ENCODE results near the gene RASSF5. TPM values are rescaled to one million over a fixed set of nuclear protein-coding genes. Genes with fewer than 3 reads are reported as not detected.

Gene RASSF5
- total RNA-seq, 2 donors from 2014 or later: 9.9 to 17.5 TPM

DNA sequence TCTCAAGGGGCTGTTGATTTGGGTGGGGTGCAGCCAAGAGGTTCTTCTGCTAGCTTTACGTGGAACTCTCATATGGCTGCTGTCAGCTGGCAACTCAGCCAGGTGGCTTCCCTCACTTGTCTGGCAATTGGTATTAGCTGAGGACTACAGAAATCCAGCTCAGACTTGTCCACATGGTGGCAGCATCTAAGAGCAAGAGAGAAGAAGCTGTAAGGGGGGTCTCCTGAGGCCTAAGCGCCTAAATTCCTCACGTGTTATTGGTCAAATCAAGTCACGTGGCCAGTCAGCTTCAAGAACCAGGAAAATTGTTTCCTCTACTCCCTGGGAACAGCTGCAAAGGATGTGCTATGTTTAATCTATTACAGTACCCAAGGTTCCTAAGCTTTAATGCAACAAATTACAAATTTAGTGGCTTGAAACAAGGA is 123.8 kb downstream of the RASSF5 start:
- H3K27ac ChIP-seq: no peak overlapping the region
- H3K4me3 ChIP-seq: no peak overlapping the region
- peaks cover 0 to 10% of the 10 kb centered on the region in 2 donors for H3K4me1 ChIP-seq
- TF ChIP-seq, protein P1, sequence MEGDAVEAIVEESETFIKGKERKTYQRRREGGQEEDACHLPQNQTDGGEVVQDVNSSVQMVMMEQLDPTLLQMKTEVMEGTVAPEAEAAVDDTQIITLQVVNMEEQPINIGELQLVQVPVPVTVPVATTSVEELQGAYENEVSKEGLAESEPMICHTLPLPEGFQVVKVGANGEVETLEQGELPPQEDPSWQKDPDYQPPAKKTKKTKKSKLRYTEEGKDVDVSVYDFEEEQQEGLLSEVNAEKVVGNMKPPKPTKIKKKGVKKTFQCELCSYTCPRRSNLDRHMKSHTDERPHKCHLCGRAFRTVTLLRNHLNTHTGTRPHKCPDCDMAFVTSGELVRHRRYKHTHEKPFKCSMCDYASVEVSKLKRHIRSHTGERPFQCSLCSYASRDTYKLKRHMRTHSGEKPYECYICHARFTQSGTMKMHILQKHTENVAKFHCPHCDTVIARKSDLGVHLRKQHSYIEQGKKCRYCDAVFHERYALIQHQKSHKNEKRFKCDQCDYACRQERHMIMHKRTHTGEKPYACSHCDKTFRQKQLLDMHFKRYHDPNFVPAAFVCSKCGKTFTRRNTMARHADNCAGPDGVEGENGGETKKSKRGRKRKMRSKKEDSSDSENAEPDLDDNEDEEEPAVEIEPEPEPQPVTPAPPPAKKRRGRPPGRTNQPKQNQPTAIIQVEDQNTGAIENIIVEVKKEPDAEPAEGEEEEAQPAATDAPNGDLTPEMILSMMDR (IDR thresholded peaks at IDR 0.05): peak; percentile 42 to 76
- no peaks in the 10 kb centered on the region for H3K9me3 ChIP-seq
- H3K36me3 ChIP-seq: no peaks in the 10 kb centered on the region
- peak; percentile 83 for DNase-seq (ENCODE audit: low spot score)
- H3K27me3 ChIP-seq: no peaks in the 10 kb centered on the region

GRCh38 chr1:206633708-206634121 is 126.4 kb downstream of the RASSF5 start:
- peaks cover 0 to 26% of the 10 kb centered on the region in 2 donors for H3K4me1 ChIP-seq
- TF ChIP-seq, protein P1 (IDR thresholded peaks at IDR 0.05): no peak
- H3K9me3 ChIP-seq: no peaks in the 10 kb centered on the region
- H3K27me3 ChIP-seq: no peaks in the 10 kb centered on the region
- DNase-seq (ENCODE audit: low spot score): no peak
- peak overlapping the region; percentile 23 to 97 for H3K27ac ChIP-seq
- H3K4me3 ChIP-seq: no peak overlapping the region
- no peaks in the 10 kb centered on the region for H3K36me3 ChIP-seq

DNA sequence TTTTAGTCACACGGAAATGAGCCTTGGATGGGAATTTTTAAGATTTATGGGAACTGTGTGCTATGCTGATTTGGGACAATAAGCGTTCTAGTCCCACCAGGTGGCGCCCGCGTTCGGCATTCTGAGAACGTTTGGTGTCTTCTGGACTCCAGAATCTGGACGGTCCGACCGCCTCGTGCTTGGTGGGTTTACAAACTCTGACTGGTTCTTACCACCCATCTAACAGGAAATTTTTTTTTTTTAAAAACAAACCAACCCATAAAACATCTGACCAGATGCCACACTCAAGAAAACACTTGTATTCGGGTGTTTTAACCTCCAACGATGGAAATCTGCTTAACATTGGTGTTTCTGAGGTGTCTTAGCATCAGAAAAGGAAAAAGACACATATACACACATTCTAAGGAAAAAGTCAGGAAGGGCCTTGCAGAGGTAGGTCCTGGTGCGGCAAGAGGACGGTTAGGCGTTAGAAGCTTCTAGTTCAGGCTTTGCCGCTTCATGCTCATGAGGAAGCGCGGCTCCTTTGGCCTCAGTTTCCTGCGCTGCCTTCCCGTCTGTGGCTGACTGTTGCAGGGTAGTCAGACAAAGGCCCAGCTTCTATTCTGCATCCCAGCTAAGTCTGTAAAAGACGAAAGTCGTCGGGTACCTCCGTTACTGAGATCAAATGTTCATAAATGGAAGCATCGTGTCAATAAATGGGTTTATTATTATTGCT is 127.2 kb downstream of the RASSF5 start:
- H3K4me3 ChIP-seq: peak overlapping the region in 1 of 2 donors; percentile 90
- H3K4me1 ChIP-seq: peaks cover 0 to 26% of the 10 kb centered on the region in 2 donors
- no peaks in the 10 kb centered on the region for H3K27me3 ChIP-seq
- DNase-seq (ENCODE audit: low spot score): peak; percentile 97
- TF ChIP-seq, protein P1 (IDR thresholded peaks at IDR 0.05): peak; percentile 77 to 91
- H3K27ac ChIP-seq: peak overlapping the region; percentile 95 to 97
- H3K9me3 ChIP-seq: no peaks in the 10 kb centered on the region
- H3K36me3 ChIP-seq: no peaks in the 10 kb centered on the region

DNA sequence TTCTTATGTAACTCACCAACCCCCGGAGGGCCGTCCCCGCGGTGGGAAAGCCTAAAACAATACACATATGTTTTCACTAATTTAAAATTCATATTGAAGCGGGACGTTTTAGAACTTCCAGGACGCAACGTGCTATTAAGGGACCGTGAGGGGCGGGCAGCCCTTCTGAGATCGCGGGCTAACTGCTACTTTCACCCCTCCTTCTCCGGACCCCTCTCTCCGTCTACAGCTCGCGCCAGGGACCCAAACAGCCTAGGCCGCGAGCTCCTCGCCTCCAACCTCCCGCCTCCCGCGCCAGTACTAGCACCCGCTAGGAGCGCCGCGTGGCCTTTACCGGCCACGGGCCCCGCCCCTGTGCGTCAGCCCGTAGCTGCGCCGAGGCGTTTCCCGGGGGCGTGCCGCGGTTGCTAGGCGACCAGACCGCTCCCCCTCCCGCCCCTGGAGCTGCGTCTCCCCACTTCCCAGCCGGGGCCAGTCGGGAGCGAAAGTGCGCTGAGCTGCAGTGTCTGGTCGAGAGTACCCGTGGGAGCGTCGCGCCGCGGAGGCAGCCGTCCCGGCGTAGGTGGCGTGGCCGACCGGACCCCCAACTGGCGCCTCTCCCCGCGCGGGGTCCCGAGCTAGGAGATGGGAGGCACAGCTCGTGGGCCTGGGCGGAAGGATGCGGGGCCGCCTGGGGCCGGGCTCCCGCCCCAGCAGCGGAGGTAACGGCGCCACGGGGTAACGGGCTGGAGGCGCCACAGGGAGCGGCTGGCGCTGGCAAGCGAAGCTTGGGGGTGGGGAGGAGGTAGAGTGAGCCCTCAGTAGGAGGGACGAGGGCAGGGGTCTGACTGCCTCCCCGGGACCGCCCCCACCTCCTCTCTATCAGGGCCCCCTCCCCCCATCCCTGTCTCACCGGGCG is 128.0 kb downstream of the RASSF5 start, which contains the start of gene DYRK3:
Gene DYRK3 (plus strand): TSS at position 457 of the 898 bp plus-strand sequence. CDS start 168 bp downstream, at position 625.
- H3K4me1 ChIP-seq: peaks cover 0 to 26% of the 10 kb centered on the region in 2 donors
- H3K36me3 ChIP-seq: no peaks in the 10 kb centered on the region
- no peaks in the 10 kb centered on the region for H3K27me3 ChIP-seq
- peak; percentile 94 for DNase-seq (ENCODE audit: low spot score)
- H3K9me3 ChIP-seq: no peaks in the 10 kb centered on the region
- peak within 1 kb of the TSS; percentile 95 to 97 for H3K27ac ChIP-seq
- peak within 1 kb of the TSS; percentile 82 to 90 for H3K4me3 ChIP-seq
- TF ChIP-seq, protein P1 (IDR thresholded peaks at IDR 0.05): peak in 1 of 2 donors; percentile 10

GRCh38 chr1:206635978-206636345 is 128.6 kb downstream of the RASSF5 start:
- Histone ChIP-seq H3K36me3 (peaks cover 3% of the 10 kb centered on the region), H3K4me3 (peak overlapping the region; percentile 82 to 90), H3K27me3 (no peaks in the 10 kb centered on the region), H3K4me1 (peaks cover 0 to 26% of the 10 kb centered on the region in 2 donors), H3K9me3 (no peaks in the 10 kb centered on the region), H3K27ac (peak overlapping the region; percentile 95 to 97)
- TF ChIP-seq, protein P1 (IDR thresholded peaks at IDR 0.05): no peak
- no peak for DNase-seq (ENCODE audit: low spot score)

Measured in right atrium auricular region (tissue), 2 donors.